ENCODE results near the gene SRSF3. TPM values are rescaled to one million over a fixed set of nuclear protein-coding genes. Genes with fewer than 3 reads are reported as not detected.

SRSF3 gene
- polyA plus RNA-seq, 1 donor from 2014 or later: 393 TPM

DNA sequence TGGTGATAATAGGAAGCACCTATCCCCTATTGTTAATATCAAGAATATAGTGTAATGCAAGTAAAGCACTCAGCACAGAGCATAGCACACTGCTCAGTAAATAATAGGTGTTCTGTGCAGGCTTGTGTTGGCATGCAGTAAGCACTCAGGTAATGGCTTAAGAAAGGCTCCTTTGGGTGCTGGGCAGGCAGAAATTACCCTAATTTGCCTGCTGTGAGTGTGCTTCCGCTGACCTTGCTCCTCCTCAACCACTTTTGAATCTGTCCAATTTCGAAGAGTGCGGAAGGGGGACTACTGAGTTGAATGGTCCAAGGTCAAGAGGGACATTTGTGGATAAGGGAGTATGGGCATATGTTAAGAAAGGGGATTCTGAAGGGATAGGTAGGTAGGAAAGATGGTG lies 15.4 kb downstream of the SRSF3 start:
- no peaks in the 10 kb centered on the region for H3K9me2 ChIP-seq (ENCODE audit: insufficient read depth, low read length)
- H3K36me3 ChIP-seq (ENCODE audit: insufficient read depth, low read length): peaks cover 20% of the 10 kb centered on the region
- H3K27ac ChIP-seq (ENCODE audit: low read length): no peak overlapping the region
- no peaks in the 10 kb centered on the region for H3F3A ChIP-seq (ENCODE audit: insufficient read depth, low read length, poor library complexity, severe bottlenecking)
- TF ChIP-seq TAF1 (IDR thresholded peaks at IDR 0.05; ENCODE audit: low read depth) (no peak), SMC3 (conservative IDR thresholded peaks at IDR 0.05; ENCODE audit: poor library complexity) (no peak), REST (IDR thresholded peaks at IDR 0.05; ENCODE audit: borderline replicate concordance) (no peak), POLR2AphosphoS5 (IDR thresholded peaks at IDR 0.05) (no peak), EZH2 (IDR thresholded peaks at IDR 0.05; ENCODE audit: borderline replicate concordance, insufficient read depth, low read length, poor library complexity, severe bottlenecking) (no peak), MXI1 (conservative IDR thresholded peaks at IDR 0.05; ENCODE audit: poor library complexity, severe bottlenecking) (no peak), RAD21 (conservative IDR thresholded peaks at IDR 0.05) (no peak), EP300 (conservative IDR thresholded peaks at IDR 0.05; ENCODE audit: poor library complexity, severe bottlenecking) (no peak)
- TF ChIP-seq, protein P1, sequence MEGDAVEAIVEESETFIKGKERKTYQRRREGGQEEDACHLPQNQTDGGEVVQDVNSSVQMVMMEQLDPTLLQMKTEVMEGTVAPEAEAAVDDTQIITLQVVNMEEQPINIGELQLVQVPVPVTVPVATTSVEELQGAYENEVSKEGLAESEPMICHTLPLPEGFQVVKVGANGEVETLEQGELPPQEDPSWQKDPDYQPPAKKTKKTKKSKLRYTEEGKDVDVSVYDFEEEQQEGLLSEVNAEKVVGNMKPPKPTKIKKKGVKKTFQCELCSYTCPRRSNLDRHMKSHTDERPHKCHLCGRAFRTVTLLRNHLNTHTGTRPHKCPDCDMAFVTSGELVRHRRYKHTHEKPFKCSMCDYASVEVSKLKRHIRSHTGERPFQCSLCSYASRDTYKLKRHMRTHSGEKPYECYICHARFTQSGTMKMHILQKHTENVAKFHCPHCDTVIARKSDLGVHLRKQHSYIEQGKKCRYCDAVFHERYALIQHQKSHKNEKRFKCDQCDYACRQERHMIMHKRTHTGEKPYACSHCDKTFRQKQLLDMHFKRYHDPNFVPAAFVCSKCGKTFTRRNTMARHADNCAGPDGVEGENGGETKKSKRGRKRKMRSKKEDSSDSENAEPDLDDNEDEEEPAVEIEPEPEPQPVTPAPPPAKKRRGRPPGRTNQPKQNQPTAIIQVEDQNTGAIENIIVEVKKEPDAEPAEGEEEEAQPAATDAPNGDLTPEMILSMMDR (IDR thresholded peaks at IDR 0.05; ENCODE audit: poor library complexity, severe bottlenecking): no peak
- no peaks in the 10 kb centered on the region for H3K9me3 ChIP-seq (ENCODE audit: low read length)
- no peak overlapping the region for H3K4me2 ChIP-seq (ENCODE audit: low read length)
- peaks cover 22% of the 10 kb centered on the region for H4K20me1 ChIP-seq (ENCODE audit: insufficient read depth)
- H3K79me2 ChIP-seq (replicated peaks; ENCODE audit: insufficient read depth, low read length): peaks cover 30% of the 10 kb centered on the region
- H3K9ac ChIP-seq (ENCODE audit: low read length): no peak overlapping the region
- no peak overlapping the region for H3K4me3 ChIP-seq (ENCODE audit: low read length)
- no peaks in the 10 kb centered on the region for H3K27me3 ChIP-seq (ENCODE audit: insufficient read depth, low read depth, low read length)
- no peak overlapping the region for H2AFZ ChIP-seq (ENCODE audit: low read depth, low read length)

DNA sequence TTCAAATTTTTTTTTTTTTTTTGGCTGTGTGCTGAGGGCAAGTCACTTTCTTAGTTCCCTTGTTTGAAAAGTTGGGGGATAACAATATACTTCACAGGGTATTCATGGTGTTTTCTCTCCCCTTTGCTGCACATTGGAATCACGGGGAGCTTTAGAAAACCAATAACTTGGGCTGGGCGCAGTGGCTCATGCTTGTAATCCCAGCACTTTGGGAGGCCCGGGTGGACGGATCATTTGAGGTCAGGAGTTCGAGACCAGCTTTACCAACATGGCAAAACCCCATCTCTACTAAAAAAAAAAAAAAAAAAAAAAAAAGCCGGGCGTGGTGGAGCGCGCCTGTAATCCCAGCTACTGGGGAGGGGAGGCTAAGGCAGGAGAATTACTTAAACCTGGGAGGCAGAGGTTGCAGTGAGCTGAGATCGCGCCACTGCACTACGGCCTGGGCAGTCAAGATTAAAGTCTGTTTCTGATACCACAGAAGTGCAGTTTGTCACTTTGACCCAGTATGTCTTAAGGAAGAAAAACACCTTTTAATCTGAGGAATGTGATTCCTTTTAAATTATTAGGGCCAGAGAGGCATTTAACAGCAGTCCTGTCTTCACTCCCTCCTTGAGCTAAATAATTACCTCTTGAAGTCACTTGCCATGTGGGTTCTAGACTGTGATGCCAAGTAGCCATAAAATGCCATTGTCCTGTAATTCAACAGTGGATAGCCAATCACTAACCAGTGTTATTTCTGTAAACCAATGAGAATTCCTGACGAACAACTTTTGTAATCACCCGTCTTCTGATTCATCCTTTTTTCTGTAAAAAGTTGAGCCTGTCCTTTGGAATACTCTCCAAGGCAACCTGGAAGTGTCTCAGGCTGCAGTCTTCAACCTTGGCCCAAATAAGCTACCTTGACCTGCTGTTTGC lies 16.1 kb downstream of the SRSF3 start:
- peaks cover 15% of the 10 kb centered on the region for H4K20me1 ChIP-seq (ENCODE audit: insufficient read depth)
- TF ChIP-seq MXI1 (conservative IDR thresholded peaks at IDR 0.05; ENCODE audit: poor library complexity, severe bottlenecking): no peak
- TF ChIP-seq REST (IDR thresholded peaks at IDR 0.05; ENCODE audit: borderline replicate concordance): no peak
- no peak for TF ChIP-seq EZH2 (IDR thresholded peaks at IDR 0.05; ENCODE audit: borderline replicate concordance, insufficient read depth, low read length, poor library complexity, severe bottlenecking)
- TF ChIP-seq EP300 (conservative IDR thresholded peaks at IDR 0.05; ENCODE audit: poor library complexity, severe bottlenecking): no peak
- TF ChIP-seq SMC3 (conservative IDR thresholded peaks at IDR 0.05; ENCODE audit: poor library complexity): no peak
- TF ChIP-seq POLR2AphosphoS5 (IDR thresholded peaks at IDR 0.05): no peak
- no peak for TF ChIP-seq RAD21 (conservative IDR thresholded peaks at IDR 0.05)
- TF ChIP-seq TAF1 (IDR thresholded peaks at IDR 0.05; ENCODE audit: low read depth): no peak
- TF ChIP-seq, protein P1 (IDR thresholded peaks at IDR 0.05; ENCODE audit: poor library complexity, severe bottlenecking): no peak
- H3K36me3 ChIP-seq (ENCODE audit: insufficient read depth, low read length): peaks cover 13% of the 10 kb centered on the region
- no peaks in the 10 kb centered on the region for H3F3A ChIP-seq (ENCODE audit: insufficient read depth, low read length, poor library complexity, severe bottlenecking)
- H3K79me2 ChIP-seq (replicated peaks; ENCODE audit: insufficient read depth, low read length): peaks cover 25% of the 10 kb centered on the region
- no peaks in the 10 kb centered on the region for H3K9me3 ChIP-seq (ENCODE audit: low read length)
- H3K9me2 ChIP-seq (ENCODE audit: insufficient read depth, low read length): no peaks in the 10 kb centered on the region
- no peak overlapping the region for H3K4me2 ChIP-seq (ENCODE audit: low read length)
- H3K27ac ChIP-seq (ENCODE audit: low read length): no peak overlapping the region
- no peak overlapping the region for H3K9ac ChIP-seq (ENCODE audit: low read length)
- no peak overlapping the region for H2AFZ ChIP-seq (ENCODE audit: low read depth, low read length)
- H3K27me3 ChIP-seq (ENCODE audit: insufficient read depth, low read depth, low read length): no peaks in the 10 kb centered on the region
- no peak overlapping the region for H3K4me3 ChIP-seq (ENCODE audit: low read length)
